T follicular helper cell (primary cell): Measurements from ENCODE around the gene RNASEL.
"Not testable (repeated sequence)": the region's sequence is repeated elsewhere in the genome, so short reads cannot be mapped to it uniquely, and the experiment has no call there.

ENCODE experiments used
- DNase-seq: peaks from one replicate; pipeline ENCODE4 v3.0.0-alpha.2; 2020; ENCODE audit warnings: low read depth

The RNASEL gene

DNA sequence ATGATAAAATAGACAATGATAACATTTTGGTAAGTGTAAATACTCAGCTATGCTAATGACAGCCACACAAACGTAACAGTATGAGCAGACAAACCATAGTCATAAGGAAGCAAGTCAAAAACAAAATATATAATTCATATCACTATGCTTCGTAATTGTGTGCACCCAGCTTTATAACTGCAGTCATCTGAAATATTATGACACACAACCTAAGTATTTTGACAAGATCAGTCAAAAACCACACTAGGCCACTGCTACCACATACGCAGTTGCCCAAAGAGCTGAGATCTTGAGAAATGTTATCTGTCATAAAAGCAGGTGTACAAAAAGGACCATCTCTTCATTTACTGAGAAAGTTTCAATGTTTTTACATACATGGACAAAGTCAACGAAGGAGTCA lies 26.0 kb downstream of the RNASEL start:
- DNase-seq: no peak

- DNase-seq: no peak
Measured at GRCh38 chr1:182561456-182561855, 27.6 kb downstream of the RNASEL start.

DNA sequence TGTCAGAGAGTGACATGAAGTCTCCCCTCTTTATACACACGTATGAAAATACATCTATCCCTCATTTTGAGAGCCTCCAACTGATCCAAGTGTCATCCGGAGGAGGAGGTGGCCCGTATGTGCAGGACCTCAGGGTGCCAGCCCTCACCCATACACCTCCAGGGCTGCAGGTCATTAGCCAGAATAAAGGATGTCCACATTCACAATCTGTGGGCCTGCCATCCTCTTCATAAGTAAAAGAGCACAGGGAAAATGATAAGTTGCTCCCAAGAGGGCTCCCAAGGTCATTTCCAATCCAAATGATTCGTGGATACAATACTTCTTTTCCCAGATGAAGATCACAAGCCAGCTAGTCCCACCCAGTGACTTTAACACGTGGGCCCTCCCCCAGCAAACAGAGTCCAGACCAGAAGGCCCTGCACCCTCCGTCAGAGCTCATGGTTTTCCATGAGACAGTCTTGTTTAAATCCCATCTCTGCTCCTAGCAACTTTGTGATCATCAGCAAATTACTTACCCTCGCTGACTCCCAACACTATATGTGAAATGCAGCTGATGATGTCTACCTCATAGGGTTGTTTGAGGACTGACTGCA lies 28.6 kb downstream of the RNASEL start:
- no peak for DNase-seq

DNA sequence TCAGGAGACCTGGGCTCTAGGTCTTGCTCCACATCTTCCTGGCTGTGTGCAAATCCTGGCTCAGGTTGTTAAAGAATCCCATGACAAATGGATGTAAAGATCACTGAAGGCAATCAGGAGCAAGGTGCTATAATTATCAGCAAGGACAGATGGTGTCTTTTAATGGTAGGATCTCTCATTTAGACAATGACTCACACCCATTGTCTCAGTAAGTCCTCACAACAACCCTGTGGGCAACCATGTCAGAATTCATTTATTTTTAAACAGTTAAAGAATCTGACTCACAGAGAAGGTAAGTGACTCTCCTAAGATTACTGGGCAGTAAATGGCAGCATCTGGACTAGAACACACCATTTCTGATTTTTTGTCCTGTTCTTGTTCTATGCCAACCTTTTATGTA lies 32.8 kb downstream of the RNASEL start:
- no peak for DNase-seq

- DNase-seq: no peak
Measured at GRCh38 chr1:182555493-182555892, 33.6 kb downstream of the RNASEL start.

- no peak for DNase-seq
Measured at GRCh38 chr1:182552527-182552926, 36.5 kb downstream of the RNASEL start.

GRCh38 chr1:182549811-182550210 lies 39.2 kb downstream of the RNASEL start:
- DNase-seq: no peak

GRCh38 chr1:182549346-182549745 lies 39.7 kb downstream of the RNASEL start:
- DNase-seq: no peak

GRCh38 chr1:182533896-182534295 lies 55.2 kb downstream of the RNASEL start:
- DNase-seq: no peak

GRCh38 chr1:182528206-182528605 lies 60.9 kb downstream of the RNASEL start:
- DNase-seq: not testable (repeated sequence)

DNA sequence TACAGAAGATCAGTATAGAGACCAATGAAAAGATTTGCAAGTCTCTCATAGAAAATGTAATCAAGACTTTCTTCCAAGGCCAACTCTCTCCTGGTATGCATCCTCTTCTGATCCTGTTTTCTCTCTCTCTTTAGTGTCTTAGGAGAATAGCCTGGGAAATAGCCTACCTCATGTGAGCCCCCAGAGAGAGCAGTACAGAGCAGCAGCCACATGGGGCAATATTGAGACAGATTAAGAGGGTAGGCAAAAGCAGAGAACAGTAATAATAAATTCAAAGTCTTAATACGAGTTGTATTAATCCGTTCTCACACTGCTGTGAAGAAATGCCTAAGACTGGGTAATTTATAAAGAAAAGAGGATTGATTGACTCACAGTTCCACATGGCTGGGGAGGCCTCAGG lies 61.4 kb downstream of the RNASEL start:
- no peak for DNase-seq

DNA sequence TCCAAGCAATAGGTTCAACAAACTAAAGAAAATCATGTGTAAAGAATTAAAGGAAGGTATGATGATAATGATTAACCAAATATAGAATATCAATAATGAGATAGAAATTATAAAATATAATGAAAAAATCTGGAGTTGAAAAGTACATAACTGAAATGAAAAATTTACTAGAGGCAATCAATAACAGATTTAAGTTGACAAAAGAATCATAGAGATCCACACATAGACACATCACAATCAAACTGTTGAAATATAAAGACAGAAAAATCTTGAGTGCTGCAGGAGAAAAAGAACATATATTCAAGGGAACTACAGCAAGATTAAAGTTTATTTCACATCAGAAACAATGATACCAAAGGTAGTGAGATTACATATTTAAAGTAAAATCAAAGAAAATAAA lies 63.7 kb downstream of the RNASEL start:
- DNase-seq: no peak
